Measurements from ENCODE around the gene PRKCA. TPM values are rescaled to one million over a fixed set of nuclear protein-coding genes. Genes with fewer than 3 reads are reported as not detected.
A peak's percentile ranks its signal among the peaks of the same experiment; 100 is the strongest.
"Not testable (repeated sequence)": the region's sequence is repeated elsewhere in the genome, so short reads cannot be mapped to it uniquely, and the experiment has no call there.

PRKCA gene
- total RNA-seq: 24.4 TPM
- polyA plus RNA-seq: 15.6 TPM

GRCh38 chr17:66301864-66302741 is at the start of gene PRKCA:
Gene PRKCA, plus strand, starts transcription at chr17:66302613.
- under 1% methylated on average over 96 of the region's 117 CpGs for WGBS
- H3K36me3 ChIP-seq (ENCODE audit: insufficient read depth): no peaks in the 10 kb centered on the region
- DNase-seq (ENCODE audit: extremely low spot score): no peak
- no peaks in the 10 kb centered on the region for H3K4me1 ChIP-seq (ENCODE audit: insufficient read depth)
- H3K27ac ChIP-seq (ENCODE audit: low read depth): peak within 1 kb of the TSS; percentile 82
- H3K4me3 ChIP-seq (ENCODE audit: low read depth, low read length): peak within 1 kb of the TSS; percentile 97

GRCh38 chr17:66253458-66253857 is 49.0 kb upstream of the PRKCA start:
- not testable (repeated sequence) for H3K4me1 ChIP-seq (ENCODE audit: insufficient read depth); DNase-seq (ENCODE audit: extremely low spot score); H3K4me3 ChIP-seq (ENCODE audit: low read depth, low read length); H3K27ac ChIP-seq (ENCODE audit: low read depth); H3K36me3 ChIP-seq (ENCODE audit: insufficient read depth)
- WGBS: 89% methylated on average over 8 of the region's 8 CpGs

GRCh38 chr17:66255112-66255511 is 47.3 kb upstream of the PRKCA start:
- no peak overlapping the region for H3K27ac ChIP-seq (ENCODE audit: low read depth)
- 24% methylated on average over 4 of the region's 4 CpGs for WGBS
- DNase-seq (ENCODE audit: extremely low spot score): peak; percentile 56
- H3K4me3 ChIP-seq (ENCODE audit: low read depth, low read length): no peak overlapping the region
- no peaks in the 10 kb centered on the region for H3K4me1 ChIP-seq (ENCODE audit: insufficient read depth)
- H3K36me3 ChIP-seq (ENCODE audit: insufficient read depth): no peaks in the 10 kb centered on the region

GRCh38 chr17:66255527-66255971 is 46.9 kb upstream of the PRKCA start:
- no peak for DNase-seq (ENCODE audit: extremely low spot score)
- WGBS: 74% methylated on average over 3 of the region's 3 CpGs

GRCh38 chr17:66260275-66260674 is 42.1 kb upstream of the PRKCA start:
- Histone ChIP-seq H3K4me1 (ENCODE audit: insufficient read depth) (no peaks in the 10 kb centered on the region), H3K4me3 (ENCODE audit: low read depth, low read length) (no peak overlapping the region), H3K36me3 (ENCODE audit: insufficient read depth) (no peaks in the 10 kb centered on the region), H3K27ac (ENCODE audit: low read depth) (no peak overlapping the region)
- WGBS: 85% methylated on average over 6 of the region's 6 CpGs
- no peak for DNase-seq (ENCODE audit: extremely low spot score)

More at GRCh38 chr17:66255527-66255971, 46.9 kb upstream of the PRKCA start:
- H3K4me3 ChIP-seq (ENCODE audit: low read depth, low read length): no peak overlapping the region
- no peaks in the 10 kb centered on the region for H3K4me1 ChIP-seq (ENCODE audit: insufficient read depth)
- H3K27ac ChIP-seq (ENCODE audit: low read depth): no peak overlapping the region
- H3K36me3 ChIP-seq (ENCODE audit: insufficient read depth): no peaks in the 10 kb centered on the region

- H3K36me3 ChIP-seq (ENCODE audit: insufficient read depth): no peaks in the 10 kb centered on the region
- WGBS: 98% methylated on average over 1 of the region's 1 CpG
- no peaks in the 10 kb centered on the region for H3K4me1 ChIP-seq (ENCODE audit: insufficient read depth)
- H3K27ac ChIP-seq (ENCODE audit: low read depth): no peak overlapping the region
- DNase-seq (ENCODE audit: extremely low spot score): no peak
- no peak overlapping the region for H3K4me3 ChIP-seq (ENCODE audit: low read depth, low read length)
Measured at GRCh38 chr17:66260688-66261087, 41.7 kb upstream of the PRKCA start.

- Histone ChIP-seq H3K4me3 (ENCODE audit: low read depth, low read length) (no peak overlapping the region), H3K4me1 (ENCODE audit: insufficient read depth) (no peaks in the 10 kb centered on the region), H3K36me3 (ENCODE audit: insufficient read depth) (no peaks in the 10 kb centered on the region), H3K27ac (ENCODE audit: low read depth) (no peak overlapping the region)
- 51% methylated on average over 2 of the region's 2 CpGs for WGBS
- no peak for DNase-seq (ENCODE audit: extremely low spot score)
Measured at GRCh38 chr17:66262767-66263166, 39.6 kb upstream of the PRKCA start.

- 90% methylated on average over 5 of the region's 5 CpGs for WGBS
- H3K4me3 ChIP-seq (ENCODE audit: low read depth, low read length): no peak overlapping the region
- H3K27ac ChIP-seq (ENCODE audit: low read depth): no peak overlapping the region
- H3K36me3 ChIP-seq (ENCODE audit: insufficient read depth): no peaks in the 10 kb centered on the region
- DNase-seq (ENCODE audit: extremely low spot score): no peak
- H3K4me1 ChIP-seq (ENCODE audit: insufficient read depth): no peaks in the 10 kb centered on the region
Measured at GRCh38 chr17:66264696-66265095, 37.7 kb upstream of the PRKCA start.

GRCh38 chr17:66268247-66268927 is 34.0 kb upstream of the PRKCA start:
- H3K4me1 ChIP-seq (ENCODE audit: insufficient read depth): no peaks in the 10 kb centered on the region
- 54% methylated on average over 8 of the region's 8 CpGs for WGBS
- H3K4me3 ChIP-seq (ENCODE audit: low read depth, low read length): no peak overlapping the region
- no peaks in the 10 kb centered on the region for H3K36me3 ChIP-seq (ENCODE audit: insufficient read depth)
- DNase-seq (ENCODE audit: extremely low spot score): no peak
- H3K27ac ChIP-seq (ENCODE audit: low read depth): no peak overlapping the region

- DNase-seq (ENCODE audit: extremely low spot score): no peak
- Histone ChIP-seq H3K4me3 (ENCODE audit: low read depth, low read length) (no peak overlapping the region), H3K4me1 (ENCODE audit: insufficient read depth) (no peaks in the 10 kb centered on the region), H3K36me3 (ENCODE audit: insufficient read depth) (no peaks in the 10 kb centered on the region), H3K27ac (ENCODE audit: low read depth) (no peak overlapping the region)
- 93% methylated on average over 2 of the region's 2 CpGs for WGBS
Measured at GRCh38 chr17:66270106-66270505, 32.3 kb upstream of the PRKCA start.

GRCh38 chr17:66271512-66271911 is 30.9 kb upstream of the PRKCA start:
- Histone ChIP-seq H3K4me1 (ENCODE audit: insufficient read depth) (no peaks in the 10 kb centered on the region), H3K27ac (ENCODE audit: low read depth) (no peak overlapping the region), H3K4me3 (ENCODE audit: low read depth, low read length) (no peak overlapping the region), H3K36me3 (ENCODE audit: insufficient read depth) (no peaks in the 10 kb centered on the region)
- WGBS: over 99% methylated on average over 3 of the region's 3 CpGs
- no peak for DNase-seq (ENCODE audit: extremely low spot score)

- H3K27ac ChIP-seq (ENCODE audit: low read depth): no peak overlapping the region
- WGBS: 31% methylated on average over 5 of the region's 5 CpGs
- no peaks in the 10 kb centered on the region for H3K36me3 ChIP-seq (ENCODE audit: insufficient read depth)
- H3K4me1 ChIP-seq (ENCODE audit: insufficient read depth): no peaks in the 10 kb centered on the region
- DNase-seq (ENCODE audit: extremely low spot score): no peak
- H3K4me3 ChIP-seq (ENCODE audit: low read depth, low read length): no peak overlapping the region
Measured at GRCh38 chr17:66272811-66273585, 29.4 kb upstream of the PRKCA start.

GRCh38 chr17:66273586-66273848 is 28.9 kb upstream of the PRKCA start:
- no peak overlapping the region for H3K4me3 ChIP-seq (ENCODE audit: low read depth, low read length)
- no peak for DNase-seq (ENCODE audit: extremely low spot score)
- H3K36me3 ChIP-seq (ENCODE audit: insufficient read depth): no peaks in the 10 kb centered on the region
- no peak overlapping the region for H3K27ac ChIP-seq (ENCODE audit: low read depth)
- no peaks in the 10 kb centered on the region for H3K4me1 ChIP-seq (ENCODE audit: insufficient read depth)

- Histone ChIP-seq H3K27ac (ENCODE audit: low read depth) (no peak overlapping the region), H3K36me3 (ENCODE audit: insufficient read depth) (no peaks in the 10 kb centered on the region), H3K4me3 (ENCODE audit: low read depth, low read length) (no peak overlapping the region), H3K4me1 (ENCODE audit: insufficient read depth) (no peaks in the 10 kb centered on the region)
- WGBS: 68% methylated on average over 6 of the region's 6 CpGs
- no peak for DNase-seq (ENCODE audit: extremely low spot score)
Measured at GRCh38 chr17:66275651-66276050, 26.8 kb upstream of the PRKCA start.
